ENCODE results near the gene PLA2G6.

DNA sequence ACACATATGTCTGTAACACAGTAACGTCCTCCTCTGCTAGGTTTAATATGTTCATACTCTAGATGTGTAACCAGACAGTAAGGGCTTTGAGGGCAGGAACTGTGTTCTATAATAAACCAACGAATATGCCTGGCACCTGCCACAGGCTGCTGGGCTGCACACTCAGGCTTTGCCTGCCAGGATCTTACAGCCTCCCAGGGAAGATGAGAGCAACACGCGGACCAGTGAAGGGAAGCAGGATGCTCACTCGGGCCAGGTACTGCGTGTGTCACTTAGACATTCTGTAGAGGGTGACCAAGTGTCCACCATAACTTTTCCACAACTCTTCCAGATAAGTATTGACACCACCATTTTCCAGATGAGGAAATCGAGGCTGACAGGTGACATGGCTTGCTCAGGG is 49.5 kb downstream of the PLA2G6 start:
- TF ChIP-seq POLR2A (IDR thresholded peaks at IDR 0.05) (no peak), EP300 (IDR thresholded peaks at IDR 0.05) (no peak), CTCF (IDR thresholded peaks at IDR 0.05) (no peak)

Data from upper lobe of left lung (tissue), 4 donors.